Activated CD4-positive, alpha-beta T cell treated with anti-CD3 and anti-CD28 coated beads, Interleukin-2, amount 50 U/mL, for 24 hours (primary cell): ENCODE data around the gene TRIP12.
"Not testable (repeated sequence)": the region's sequence is repeated elsewhere in the genome, so short reads cannot be mapped to it uniquely, and the experiment has no call there.

Experiments used
- DNase-seq, 2 donors: peaks; one replicate each; pipeline ENCODE4 v3.0.0-alpha.2; 2020; ENCODE audit warnings: low read depth in 1 of 2, low spot score in 1 of 2

The TRIP12 gene

GRCh38 chr2:229779650-229780049, 142.2 kb downstream of the TRIP12 start:
- DNase-seq: no peak

GRCh38 chr2:229777716-229778115, 144.1 kb downstream of the TRIP12 start:
- DNase-seq: no peak

GRCh38 chr2:229775614-229776313, 146.0 kb downstream of the TRIP12 start:
- DNase-seq: no peak

GRCh38 chr2:229774237-229774636, 147.6 kb downstream of the TRIP12 start:
- no peak for DNase-seq

GRCh38 chr2:229768235-229768634, 153.6 kb downstream of the TRIP12 start:
- DNase-seq: no peak

- DNase-seq: no peak
These were observed 156.1 kb downstream of the TRIP12 start for GRCh38 chr2:229765721-229766120.

- DNase-seq: no peak
These were observed 160.1 kb downstream of the TRIP12 start for GRCh38 chr2:229761663-229762062.

- not testable (repeated sequence) for DNase-seq
These were observed 164.3 kb downstream of the TRIP12 start for GRCh38 chr2:229757462-229757861.

- no peak for DNase-seq
These were observed 168.7 kb downstream of the TRIP12 start for GRCh38 chr2:229752970-229753729.

- no peak for DNase-seq
These were observed 172.0 kb downstream of the TRIP12 start for GRCh38 chr2:229749779-229750178.

- DNase-seq: no peak
These were observed 172.9 kb downstream of the TRIP12 start for GRCh38 chr2:229748950-229749349.

GRCh38 chr2:229742691-229743090, 179.1 kb downstream of the TRIP12 start:
- not testable (repeated sequence) for DNase-seq

- DNase-seq: no peak
These were observed 181.5 kb downstream of the TRIP12 start for GRCh38 chr2:229740279-229740678.

GRCh38 chr2:229738024-229738625, 183.7 kb downstream of the TRIP12 start:
- no peak for DNase-seq

- DNase-seq: no peak
These were observed 187.4 kb downstream of the TRIP12 start for GRCh38 chr2:229734410-229734809.

- no peak for DNase-seq
These were observed 188.1 kb downstream of the TRIP12 start for GRCh38 chr2:229733611-229734245.

GRCh38 chr2:229732897-229733296, 188.9 kb downstream of the TRIP12 start:
- no peak for DNase-seq

- no peak for DNase-seq
These were observed 189.9 kb downstream of the TRIP12 start for GRCh38 chr2:229731916-229732315.

- no peak for DNase-seq
These were observed 190.4 kb downstream of the TRIP12 start for GRCh38 chr2:229731363-229731762.

- no peak for DNase-seq
These were observed 193.4 kb downstream of the TRIP12 start for GRCh38 chr2:229728370-229728769.

GRCh38 chr2:229726643-229727042, 195.2 kb downstream of the TRIP12 start:
- DNase-seq: no peak
